Esophagus squamous epithelium (tissue), 5 donors: ENCODE data around the gene TRIP13. TPM values are rescaled to one million over a fixed set of nuclear protein-coding genes. Genes with fewer than 3 reads are reported as not detected.
"Not testable (repeated sequence)": the region's sequence is repeated elsewhere in the genome, so short reads cannot be mapped to it uniquely, and the experiment has no call there.

Experiments used
- DNase-seq: peaks from one replicate; lab custom pipeline; 2025; lab: John Stamatoyannopoulos, UW
- H3K27ac ChIP-seq, 4 donors: fragments of 200-600 bp; sonication (generic); one replicate each; pipeline ENCODE4 v1.5.1; 2016 to 2019; ENCODE audit warnings: mild to moderate bottlenecking in 1 of 4
- H3K27me3 ChIP-seq, 4 donors: fragments of 200-600 bp; sonication (generic); 1 replicate in 3 of 4; 2 replicates in 1 of 4; pipeline versions ENCODE4 v1.5.1 to v1.6.0; 2017 to 2021; ENCODE audit warnings: antibody characterized with exemption in 1 of 4
- H3K36me3 ChIP-seq, 3 donors: fragments of 200-600 bp; sonication (generic); one replicate each; pipeline ENCODE4 v1.5.1; 2016 to 2019
- H3K4me1 ChIP-seq, 3 donors: fragments of 200-600 bp; sonication (generic); one replicate each; pipeline ENCODE4 v1.5.1; 2017 to 2019
- H3K4me3 ChIP-seq, 4 donors: fragments of 200-600 bp; sonication (generic); 1 replicate in 3 of 4; 2 replicates in 1 of 4; pipeline ENCODE4 v1.5.1; 2016 to 2019; ENCODE audit warnings: mild to moderate bottlenecking in 2 of 4, moderate library complexity in 1 of 4
- H3K9me3 ChIP-seq, 3 donors: fragments of 200-600 bp; sonication (generic); one replicate each; pipeline ENCODE4 v1.5.1; 2016 to 2019
- POLR2A ChIP-seq, 4 donors: fragments of 450-650 bp; IDR thresholded peaks; one replicate each; pipeline ENCODE4 v1.6.1; 2017; ENCODE audit warnings: antibody characterized with exemption in 4 of 4, mild to moderate bottlenecking in 4 of 4, moderate library complexity in 3 of 4
- WGBS, 2 donors: methylation state at CpG; one replicate each; pipeline ENCODE4 v1.1.5; 2018; 5-methylcytosine and 5-hydroxymethylcytosine counted together
- intact Hi-C: fragments of 100-400 bp; cut with DNase I; formaldehyde crosslinking; loops from one replicate; pipeline ENCODE4 v1.15.0; 2022
- total RNA-seq, 4 donors: library from RNA; depleted of rRNA; stranded (reverse); fragments of >200 nt; gene quantifications; one replicate each; pipeline ENCODE4 v1.1.0, GENCODE V29; 2016
- TF ChIP-seq, protein P1 (sequence below), 6 experiments: fragments of 450-650 bp in 4 of 6; fragments of 200-600 bp in 2 of 6; sonication (generic) in 2 of 6; IDR thresholded peaks; one replicate each; pipeline ENCODE4 v1.5.1; 2016 to 2019; ENCODE audit warnings: antibody characterized with exemption in 6 of 6, mild to moderate bottlenecking in 4 of 6, moderate library complexity in 4 of 6
- donor health status: DM: yes; HTN: yes; CAD: no.

The TRIP13 gene
- total RNA-seq, 4 donors from 2014 or later, result 3.2 to 17.7 (median 9.5) TPM

DNA sequence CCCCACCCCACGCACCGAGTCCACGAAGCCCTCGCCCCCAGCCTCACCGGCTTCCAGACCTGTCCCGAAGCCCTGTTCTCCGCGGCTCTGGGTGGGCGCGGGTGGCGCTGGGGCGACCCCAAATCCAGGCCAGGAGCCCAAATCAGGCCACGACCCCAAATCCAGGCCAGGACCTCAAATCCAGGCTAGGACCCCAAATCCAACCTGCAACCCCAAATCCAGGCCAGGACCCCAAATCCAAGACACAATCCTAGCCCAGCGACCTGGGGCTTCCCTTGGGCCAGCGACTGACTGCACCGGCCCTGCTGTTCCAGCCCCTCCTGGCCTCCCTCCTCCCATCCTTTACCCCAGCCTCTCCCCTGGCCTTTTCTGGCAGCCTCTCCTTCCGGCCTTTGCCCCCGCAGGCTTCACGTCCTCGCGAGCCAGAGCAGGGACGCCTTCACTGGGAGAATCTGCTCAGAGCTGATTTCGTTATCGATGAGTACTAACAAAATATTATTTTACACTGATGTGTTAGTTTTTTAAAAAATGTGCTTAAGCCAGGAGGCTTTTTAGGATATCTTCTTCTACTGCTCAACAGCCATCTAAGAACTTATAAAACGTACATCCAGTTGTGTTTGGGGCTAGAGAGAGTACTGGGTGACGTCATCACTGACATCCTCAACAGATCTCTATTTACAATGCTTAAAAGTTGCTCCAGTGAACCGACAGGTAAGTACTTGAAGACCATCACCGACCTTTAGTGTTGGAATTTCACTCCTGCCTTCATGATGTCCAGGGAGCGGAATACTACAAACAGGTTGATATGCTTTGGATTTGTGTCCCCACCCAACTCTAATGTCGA lies 34.7 kb downstream of the TRIP13 start:
- 88 to 91% methylated on average over 14 to 19 of the region's 30 CpGs for WGBS, 2 donors
- Histone ChIP-seq H3K36me3 (no peaks in the 10 kb centered on the region), H3K9me3 (no peaks in the 10 kb centered on the region), H3K4me3 (peak overlapping the region in 3 of 4 donors; percentile 16 to 56 (median 40)), H3K27ac (peak overlapping the region in 1 of 4 donors; percentile 47), H3K4me1 (peaks cover 7 to 31% (median 9%) of the 10 kb centered on the region in 3 donors), H3K27me3 (peaks cover 0 to 71% (median 0%) of the 10 kb centered on the region in 4 donors)
- intact Hi-C loops, result loop anchor here (10.0 kb wide), 1 partner anchor 237 kb away; no protein-coding TSS in a partner anchor
- no peak for DNase-seq
- TF ChIP-seq POLR2A (IDR thresholded peaks at IDR 0.05), result no peak
- TF ChIP-seq, protein P1, sequence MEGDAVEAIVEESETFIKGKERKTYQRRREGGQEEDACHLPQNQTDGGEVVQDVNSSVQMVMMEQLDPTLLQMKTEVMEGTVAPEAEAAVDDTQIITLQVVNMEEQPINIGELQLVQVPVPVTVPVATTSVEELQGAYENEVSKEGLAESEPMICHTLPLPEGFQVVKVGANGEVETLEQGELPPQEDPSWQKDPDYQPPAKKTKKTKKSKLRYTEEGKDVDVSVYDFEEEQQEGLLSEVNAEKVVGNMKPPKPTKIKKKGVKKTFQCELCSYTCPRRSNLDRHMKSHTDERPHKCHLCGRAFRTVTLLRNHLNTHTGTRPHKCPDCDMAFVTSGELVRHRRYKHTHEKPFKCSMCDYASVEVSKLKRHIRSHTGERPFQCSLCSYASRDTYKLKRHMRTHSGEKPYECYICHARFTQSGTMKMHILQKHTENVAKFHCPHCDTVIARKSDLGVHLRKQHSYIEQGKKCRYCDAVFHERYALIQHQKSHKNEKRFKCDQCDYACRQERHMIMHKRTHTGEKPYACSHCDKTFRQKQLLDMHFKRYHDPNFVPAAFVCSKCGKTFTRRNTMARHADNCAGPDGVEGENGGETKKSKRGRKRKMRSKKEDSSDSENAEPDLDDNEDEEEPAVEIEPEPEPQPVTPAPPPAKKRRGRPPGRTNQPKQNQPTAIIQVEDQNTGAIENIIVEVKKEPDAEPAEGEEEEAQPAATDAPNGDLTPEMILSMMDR (IDR thresholded peaks at IDR 0.05), result no peak

DNA sequence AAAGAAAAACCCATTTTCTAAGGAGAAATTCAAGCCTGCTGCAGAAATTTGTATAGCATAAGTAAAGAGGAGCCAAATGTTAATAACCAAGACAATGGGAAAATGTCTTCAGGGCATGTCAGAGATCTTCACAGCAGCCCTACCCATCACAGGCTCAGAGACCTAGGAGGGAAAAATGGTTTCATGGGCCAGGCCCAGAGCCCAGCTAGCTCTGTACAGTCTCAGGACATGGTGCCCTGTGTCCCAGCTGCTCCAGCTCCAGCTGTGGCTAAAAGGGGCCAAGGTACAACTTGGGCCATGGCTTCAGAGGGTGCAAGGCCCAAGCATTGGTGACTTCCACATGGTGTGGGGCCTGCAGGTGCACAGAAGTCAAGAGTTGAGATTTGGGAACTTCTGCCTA lies 36.5 kb downstream of the TRIP13 start:
- H3K9me3 ChIP-seq, H3K27ac ChIP-seq, H3K36me3 ChIP-seq, H3K4me3 ChIP-seq, DNase-seq: not testable (repeated sequence)
- peaks cover 0 to 72% (median 0%) of the 10 kb centered on the region in 4 donors for H3K27me3 ChIP-seq
- intact Hi-C loops, result loop anchor here (10.0 kb wide), 1 partner anchor 236 kb away; no protein-coding TSS in a partner anchor
- peaks cover 8 to 36% (median 9%) of the 10 kb centered on the region in 3 donors for H3K4me1 ChIP-seq

DNA sequence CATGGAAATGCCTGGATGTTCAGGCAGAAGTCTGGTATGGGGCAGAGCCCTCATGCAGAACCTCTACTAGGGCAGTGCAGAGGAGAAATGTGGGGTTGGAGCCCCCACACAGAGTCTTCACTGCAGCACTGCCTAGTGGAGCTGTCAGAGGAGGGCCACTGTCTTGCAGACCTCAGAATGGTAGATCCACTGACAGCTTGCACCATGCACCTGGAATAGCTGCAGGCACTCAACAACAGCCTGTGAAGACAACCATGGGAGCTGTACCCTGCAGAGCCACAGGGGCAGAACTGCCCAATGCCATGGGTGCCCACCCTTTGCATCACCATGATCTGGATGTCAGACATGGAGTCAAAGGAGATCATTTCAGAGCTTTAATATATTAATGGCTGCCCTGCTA lies 36.9 kb downstream of the TRIP13 start:
- H3K4me3 ChIP-seq, result no peak overlapping the region
- H3K27me3 ChIP-seq, result peaks cover 0 to 71% (median 0%) of the 10 kb centered on the region in 4 donors
- TF ChIP-seq, protein P1 (IDR thresholded peaks at IDR 0.05), result no peak
- TF ChIP-seq POLR2A (IDR thresholded peaks at IDR 0.05), result no peak
- intact Hi-C loops, result loop anchor here (10.0 kb wide), 1 partner anchor 235 kb away; no protein-coding TSS in a partner anchor
- no peaks in the 10 kb centered on the region for H3K36me3 ChIP-seq
- H3K4me1 ChIP-seq, result peaks cover 8 to 36% (median 9%) of the 10 kb centered on the region in 3 donors
- H3K27ac ChIP-seq, result no peak overlapping the region
- no peaks in the 10 kb centered on the region for H3K9me3 ChIP-seq
- DNase-seq, result no peak

DNA sequence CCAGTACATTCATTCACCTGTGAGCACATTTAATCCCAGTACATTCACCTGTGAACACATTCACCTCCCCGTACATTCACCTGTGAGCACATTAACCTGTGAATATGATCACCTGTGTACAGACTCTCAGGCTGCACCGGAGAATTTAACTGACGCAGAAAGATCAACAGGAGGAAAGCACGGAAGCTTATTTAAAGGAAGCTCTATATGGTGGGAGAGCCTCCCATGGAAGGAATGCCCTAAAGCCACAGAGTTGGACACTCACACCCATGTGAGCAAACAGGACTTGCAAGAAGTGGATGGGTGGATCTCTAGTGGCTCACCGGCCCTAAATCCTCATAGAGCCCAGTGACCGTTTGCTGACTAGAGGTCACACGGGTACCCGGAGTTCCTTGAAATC lies 38.2 kb downstream of the TRIP13 start:
- Histone ChIP-seq H3K9me3 (no peaks in the 10 kb centered on the region), H3K27me3 (peaks cover 0 to 70% (median 0%) of the 10 kb centered on the region in 4 donors), H3K27ac (peak overlapping the region in 1 of 4 donors; percentile 25), H3K4me3 (no peak overlapping the region), H3K36me3 (no peaks in the 10 kb centered on the region), H3K4me1 (peaks cover 8 to 36% (median 9%) of the 10 kb centered on the region in 3 donors)
- DNase-seq, result no peak
- TF ChIP-seq POLR2A (IDR thresholded peaks at IDR 0.05), result no peak
- TF ChIP-seq, protein P1 (IDR thresholded peaks at IDR 0.05), result no peak
- WGBS, 2 donors, result 59 to 83% methylated on average over 8 of the region's 8 CpGs
- intact Hi-C loops, result no loop called here

DNA sequence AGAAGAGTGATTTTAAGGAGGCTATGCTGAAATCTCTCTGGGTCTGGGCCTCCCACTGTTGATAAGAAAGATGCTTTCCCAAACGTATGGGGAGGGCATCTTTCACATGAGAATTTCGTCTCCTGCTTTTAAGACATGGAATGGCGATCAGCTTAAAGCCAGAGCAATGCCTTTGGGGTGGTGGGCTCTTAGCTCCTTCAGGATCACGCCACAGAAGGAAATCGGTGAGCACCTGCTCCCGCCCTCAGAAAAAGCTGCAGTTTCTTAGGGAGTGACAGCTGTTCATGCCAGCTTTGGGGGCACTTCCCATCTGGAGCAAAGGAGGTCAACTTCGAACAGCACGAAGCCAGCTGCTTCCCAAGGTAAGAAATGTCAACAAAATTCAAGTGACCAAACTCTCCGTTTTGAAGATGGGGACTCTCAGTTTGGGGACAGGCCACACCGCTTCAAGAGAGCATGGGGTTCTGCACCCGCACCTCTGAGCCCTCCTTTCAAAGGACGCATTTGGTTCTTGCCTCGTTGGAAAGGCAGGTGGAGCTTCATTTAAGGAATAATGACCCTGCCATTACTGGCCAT lies 39.0 kb downstream of the TRIP13 start:
- Histone ChIP-seq H3K27ac (peak overlapping the region in 1 of 4 donors; percentile 73), H3K27me3 (peaks cover 0 to 70% (median 0%) of the 10 kb centered on the region in 4 donors), H3K4me3 (no peak overlapping the region), H3K36me3 (no peaks in the 10 kb centered on the region), H3K4me1 (peaks cover 4 to 29% (median 5%) of the 10 kb centered on the region in 3 donors), H3K9me3 (no peaks in the 10 kb centered on the region)
- WGBS, 2 donors, result 81 to 85% methylated on average over 9 to 13 of the region's 13 CpGs
- TF ChIP-seq, protein P1 (IDR thresholded peaks at IDR 0.05), result no peak
- no peak for TF ChIP-seq POLR2A (IDR thresholded peaks at IDR 0.05)
- intact Hi-C loops, result no loop called here
- no peak for DNase-seq
